Effector memory CD4-positive, alpha-beta T cell (primary cell): Measurements from ENCODE around the gene ACIN1.
"Not testable (repeated sequence)": the region's sequence is repeated elsewhere in the genome, so short reads cannot be mapped to it uniquely, and the experiment has no call there.

Source experiments
- DNase-seq, 3 donors: peaks; one replicate each; pipeline ENCODE4 v3.0.0-alpha.2; 2020
- H3K27ac ChIP-seq: 2 replicates; pipeline ENCODE4 v1.7.0; 2013; ENCODE audit warnings: mild to moderate bottlenecking, low read length, moderate library complexity; ENCODE audit not compliant: insufficient read depth, poor library complexity, severe bottlenecking
- H3K27me3 ChIP-seq: replicated peaks from 2 replicates; pipeline ENCODE4 v1.7.0; 2013; ENCODE audit warnings: mild to moderate bottlenecking, low read length; ENCODE audit not compliant: insufficient read depth, control insufficient read depth, poor library complexity, severe bottlenecking
- H3K36me3 ChIP-seq: 2 replicates; pipeline ENCODE4 v1.7.0; 2013; ENCODE audit warnings: mild to moderate bottlenecking, low read length, moderate library complexity; ENCODE audit not compliant: control insufficient read depth, insufficient read depth
- H3K4me1 ChIP-seq: 2 replicates; pipeline ENCODE4 v1.7.0; 2013; ENCODE audit warnings: low read length, mild to moderate bottlenecking; ENCODE audit not compliant: control insufficient read depth, insufficient read depth, poor library complexity, severe bottlenecking
- H3K4me3 ChIP-seq: 2 replicates; pipeline ENCODE4 v1.7.0; 2013; ENCODE audit warnings: low read length, low read depth, mild to moderate bottlenecking; ENCODE audit not compliant: insufficient read depth, poor library complexity, severe bottlenecking
- H3K9me3 ChIP-seq: 2 replicates; pipeline ENCODE4 v1.7.0; 2013; ENCODE audit warnings: mild to moderate bottlenecking, low read length, moderate library complexity; ENCODE audit not compliant: control insufficient read depth

Gene ACIN1

DNA sequence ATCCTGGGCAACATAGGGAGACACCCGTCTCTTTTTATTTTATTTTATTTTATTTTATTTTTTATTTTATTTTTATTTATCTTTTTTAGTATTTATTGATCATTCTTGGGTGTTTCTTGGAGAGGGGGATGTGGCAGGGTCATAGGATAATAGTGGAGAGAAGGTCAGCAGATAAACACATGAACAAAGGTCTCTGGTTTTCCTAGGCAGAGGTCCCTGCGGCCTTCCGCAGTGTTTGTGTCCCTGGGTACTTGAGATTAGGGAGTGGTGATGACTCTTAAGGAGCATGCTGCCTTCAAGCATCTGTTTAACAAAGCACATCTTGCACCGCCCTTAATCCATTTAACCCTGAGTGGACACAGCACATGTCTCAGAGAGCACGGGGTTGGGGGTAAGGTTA is 12.7 kb upstream of the ACIN1 start:
- not testable (repeated sequence) for H3K27me3 ChIP-seq, H3K4me1 ChIP-seq, H3K36me3 ChIP-seq, H3K9me3 ChIP-seq, DNase-seq, H3K27ac ChIP-seq, H3K4me3 ChIP-seq

DNA sequence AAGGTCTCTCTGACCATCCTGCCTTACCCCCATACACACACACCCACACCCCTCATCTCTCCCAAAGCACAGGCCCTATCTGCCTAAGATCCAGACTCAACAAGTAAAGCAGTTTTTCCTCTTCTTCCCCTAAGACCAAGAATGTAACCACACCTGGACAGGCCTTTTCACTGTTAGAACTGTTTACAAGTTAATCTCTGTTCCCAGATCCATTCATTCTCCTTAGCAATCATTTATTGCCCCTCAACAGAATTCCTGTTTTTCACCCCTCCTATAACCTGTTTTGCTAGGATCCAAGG is 11.8 kb upstream of the ACIN1 start:
- no peaks in the 10 kb centered on the region for H3K9me3 ChIP-seq
- H3K27ac ChIP-seq, result no peak overlapping the region
- no peaks in the 10 kb centered on the region for H3K36me3 ChIP-seq

DNA sequence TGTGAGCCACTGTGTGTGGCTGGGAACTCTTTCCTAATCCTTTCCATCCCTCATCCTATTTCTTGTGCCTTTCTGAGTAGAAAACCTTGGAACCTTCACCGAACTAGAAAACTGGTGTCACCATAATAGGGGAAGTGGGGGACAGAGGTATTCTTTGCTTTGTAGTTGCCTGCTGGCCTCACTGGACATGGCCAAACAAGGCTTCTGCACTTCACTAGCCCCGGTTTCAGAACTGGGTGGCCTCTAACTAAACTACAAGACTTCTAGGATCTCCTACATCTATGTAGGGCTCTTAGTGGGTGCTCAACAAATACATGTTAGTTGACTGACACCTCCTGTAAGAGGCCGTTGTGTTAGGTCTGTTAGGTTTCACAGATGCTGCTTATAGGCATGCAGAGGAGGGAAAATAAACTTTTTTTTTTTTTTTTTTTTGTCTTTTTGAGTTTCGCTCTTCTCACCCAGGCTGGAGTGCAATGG is 10.4 kb upstream of the ACIN1 start:
- H3K4me1 ChIP-seq, result no peaks in the 10 kb centered on the region
- no peaks in the 10 kb centered on the region for H3K27me3 ChIP-seq
- no peak for DNase-seq
- H3K9me3 ChIP-seq, result no peaks in the 10 kb centered on the region
- no peak overlapping the region for H3K27ac ChIP-seq
- no peak overlapping the region for H3K4me3 ChIP-seq
- H3K36me3 ChIP-seq, result no peaks in the 10 kb centered on the region

More for the DNA sequence above, 11.8 kb upstream of the ACIN1 start:
- Histone ChIP-seq H3K4me3 (no peak overlapping the region), H3K27me3 (no peaks in the 10 kb centered on the region), H3K4me1 (no peaks in the 10 kb centered on the region)
- no peak for DNase-seq

DNA sequence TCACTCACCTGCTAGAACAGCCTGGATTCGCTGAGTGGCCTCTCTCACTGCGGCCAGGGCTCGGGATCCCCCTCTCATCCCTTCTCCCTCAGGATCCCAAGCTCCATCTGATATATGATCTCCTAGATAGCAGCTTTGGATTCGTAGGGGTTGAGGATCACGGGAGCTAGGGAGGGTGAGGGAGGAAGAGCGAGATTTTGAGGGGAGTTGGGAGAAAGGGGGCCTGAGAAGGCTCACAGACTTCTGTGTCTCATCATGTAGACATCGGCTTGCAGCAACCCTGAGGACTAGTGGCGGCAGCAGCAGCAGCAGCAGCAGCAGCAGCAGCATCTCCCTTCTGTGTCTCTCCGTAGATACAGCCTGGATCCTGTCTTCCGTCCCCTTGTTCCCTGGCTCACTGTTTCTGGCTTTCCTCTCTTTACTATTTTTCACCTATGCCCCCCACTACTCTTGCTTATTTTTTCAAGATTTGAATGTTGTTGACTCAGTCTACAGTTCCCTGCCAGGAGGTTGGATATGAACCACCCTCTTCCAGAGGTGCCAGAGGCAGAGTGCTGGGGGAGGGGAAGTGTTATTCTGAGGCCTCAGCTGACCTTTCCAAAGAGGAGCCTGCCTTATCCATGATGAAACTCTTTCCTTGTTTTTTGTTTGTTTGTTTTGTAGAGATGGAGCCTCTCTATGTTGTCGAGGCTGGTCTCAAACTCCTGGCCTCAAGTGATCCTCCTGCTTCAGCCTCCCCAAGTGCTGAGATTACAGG is 9.8 kb upstream of the ACIN1 start, which contains the start of gene CIROP:
Gene CIROP (minus strand): TSS at position 399 of the 757 bp plus-strand sequence. CDS start 69 bp downstream, at position 330.
- no peak within 1 kb of the TSS for H3K27ac ChIP-seq
- no peak within 1 kb of the TSS for H3K4me3 ChIP-seq
- no peaks in the 10 kb centered on the region for H3K27me3 ChIP-seq

DNA sequence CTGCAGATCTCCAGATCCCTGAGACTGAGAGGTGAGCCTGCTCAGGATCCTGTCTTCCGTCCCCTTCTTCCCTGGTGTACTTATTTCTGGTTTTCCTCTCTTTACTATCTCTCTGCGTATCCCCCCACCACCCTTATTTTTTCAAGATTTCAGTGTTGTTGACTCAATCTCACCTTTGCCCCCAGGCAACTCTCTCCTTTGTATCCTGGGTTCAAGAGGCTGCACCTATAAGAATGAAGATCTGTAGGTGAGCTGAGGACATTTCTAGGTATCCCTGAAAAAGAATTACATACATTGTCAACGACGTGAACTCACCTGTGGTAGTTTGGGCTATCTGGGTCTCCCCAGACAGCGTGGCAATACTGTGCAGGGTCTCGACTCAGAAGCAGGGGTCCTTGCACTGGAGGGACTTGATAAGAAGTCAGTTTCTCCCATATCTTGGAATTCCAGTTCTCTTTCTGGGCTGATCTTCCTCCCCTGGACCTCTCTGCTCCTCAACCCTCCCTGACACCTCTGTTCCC is 9.2 kb upstream of the ACIN1 start:
- Histone ChIP-seq H3K4me1 (no peaks in the 10 kb centered on the region), H3K27me3 (no peaks in the 10 kb centered on the region), H3K36me3 (peaks cover 6% of the 10 kb centered on the region), H3K4me3 (no peak overlapping the region), H3K9me3 (no peaks in the 10 kb centered on the region), H3K27ac (no peak overlapping the region)
- DNase-seq, result no peak

More for the DNA sequence above, 9.8 kb upstream of the ACIN1 start, which contains the start of gene CIROP:
- no peaks in the 10 kb centered on the region for H3K4me1 ChIP-seq
- H3K36me3 ChIP-seq, result peaks cover under 1% of the 10 kb centered on the region
- no peak for DNase-seq
- no peaks in the 10 kb centered on the region for H3K9me3 ChIP-seq

DNA sequence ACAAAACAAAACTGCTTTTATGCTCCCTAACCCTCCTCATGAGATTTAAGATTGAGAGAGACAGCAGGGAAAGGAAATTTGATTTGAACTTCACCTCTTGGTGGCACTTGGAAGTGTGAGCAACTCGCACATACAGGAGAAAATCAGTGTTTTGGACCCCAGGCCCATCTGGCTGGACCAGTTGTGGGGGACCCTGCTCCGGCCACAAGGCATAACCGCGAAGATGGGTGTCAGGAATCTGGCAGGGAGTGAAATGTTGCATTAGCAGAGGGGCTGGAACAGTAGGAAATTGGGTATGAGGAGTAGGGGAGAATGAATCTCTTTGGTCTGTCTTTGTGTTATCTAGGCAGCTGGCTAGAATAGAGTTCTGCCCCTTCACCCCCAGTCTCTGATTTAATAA is 8.6 kb upstream of the ACIN1 start:
- H3K4me3 ChIP-seq, result no peak overlapping the region
- no peaks in the 10 kb centered on the region for H3K27me3 ChIP-seq
- H3K36me3 ChIP-seq, result peaks cover 10% of the 10 kb centered on the region
- H3K4me1 ChIP-seq, result no peaks in the 10 kb centered on the region
- H3K9me3 ChIP-seq, result no peaks in the 10 kb centered on the region
- DNase-seq, result no peak
- no peak overlapping the region for H3K27ac ChIP-seq

DNA sequence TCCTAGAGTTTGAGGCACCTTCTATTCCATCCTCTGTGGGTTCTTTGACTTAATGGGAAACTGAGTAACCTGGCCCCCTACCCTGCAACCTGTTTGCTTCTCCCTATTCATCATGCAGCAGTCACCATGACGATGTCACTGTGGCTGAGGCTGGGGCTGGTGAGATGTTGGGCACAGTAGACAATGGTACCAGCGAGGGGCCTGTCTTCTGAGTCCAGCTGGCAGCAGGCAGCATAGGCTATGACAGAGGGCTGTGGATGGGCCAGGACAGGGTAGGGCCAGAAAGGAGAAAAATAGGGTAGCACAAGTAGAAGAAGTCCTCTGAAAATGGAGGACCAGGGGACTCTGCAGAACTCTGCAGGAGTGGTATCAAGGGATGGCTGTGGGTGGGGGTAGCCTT is 7.9 kb upstream of the ACIN1 start:
- no peak for DNase-seq
- H3K4me1 ChIP-seq, result no peaks in the 10 kb centered on the region
- H3K4me3 ChIP-seq, result no peak overlapping the region
- no peaks in the 10 kb centered on the region for H3K27me3 ChIP-seq
- H3K9me3 ChIP-seq, result no peaks in the 10 kb centered on the region
- peaks cover 18% of the 10 kb centered on the region for H3K36me3 ChIP-seq
- H3K27ac ChIP-seq, result no peak overlapping the region

DNA sequence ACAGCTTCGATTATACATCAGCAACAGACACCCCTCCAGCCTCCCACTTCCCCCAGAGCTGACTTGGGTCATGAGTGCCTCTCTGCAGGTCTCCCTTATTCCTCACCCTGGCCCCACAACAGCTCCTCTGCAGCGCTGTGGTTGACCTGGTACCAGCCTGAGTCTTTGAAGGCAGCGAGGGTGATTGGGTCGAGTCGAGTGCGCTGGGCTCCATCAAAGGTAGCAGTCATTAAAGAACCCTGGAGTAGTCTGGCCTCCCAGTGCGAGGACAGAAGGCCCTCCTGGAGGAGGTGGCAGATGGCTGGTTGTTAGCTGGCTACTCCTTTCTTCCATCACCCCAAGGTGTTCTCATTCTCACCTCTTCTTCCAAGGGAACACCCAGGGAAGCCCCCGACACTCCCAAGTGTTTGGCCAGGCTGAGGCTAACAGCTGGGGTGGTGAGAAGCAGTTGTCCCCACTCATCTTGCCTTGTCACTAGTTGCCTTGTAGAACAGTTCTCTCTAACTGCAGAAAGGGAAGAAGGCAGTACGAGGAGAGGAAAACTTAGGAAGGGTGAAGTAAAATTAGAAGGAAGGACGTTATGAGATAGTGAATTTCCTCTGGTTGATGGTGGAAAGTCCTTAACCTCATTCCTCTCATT is 7.2 kb upstream of the ACIN1 start:
- no peaks in the 10 kb centered on the region for H3K9me3 ChIP-seq
- no peaks in the 10 kb centered on the region for H3K4me1 ChIP-seq
- H3K4me3 ChIP-seq, result no peak overlapping the region
- H3K27me3 ChIP-seq, result no peaks in the 10 kb centered on the region
- H3K36me3 ChIP-seq, result peaks cover 22% of the 10 kb centered on the region
- H3K27ac ChIP-seq, result no peak overlapping the region
- DNase-seq, result no peak

DNA sequence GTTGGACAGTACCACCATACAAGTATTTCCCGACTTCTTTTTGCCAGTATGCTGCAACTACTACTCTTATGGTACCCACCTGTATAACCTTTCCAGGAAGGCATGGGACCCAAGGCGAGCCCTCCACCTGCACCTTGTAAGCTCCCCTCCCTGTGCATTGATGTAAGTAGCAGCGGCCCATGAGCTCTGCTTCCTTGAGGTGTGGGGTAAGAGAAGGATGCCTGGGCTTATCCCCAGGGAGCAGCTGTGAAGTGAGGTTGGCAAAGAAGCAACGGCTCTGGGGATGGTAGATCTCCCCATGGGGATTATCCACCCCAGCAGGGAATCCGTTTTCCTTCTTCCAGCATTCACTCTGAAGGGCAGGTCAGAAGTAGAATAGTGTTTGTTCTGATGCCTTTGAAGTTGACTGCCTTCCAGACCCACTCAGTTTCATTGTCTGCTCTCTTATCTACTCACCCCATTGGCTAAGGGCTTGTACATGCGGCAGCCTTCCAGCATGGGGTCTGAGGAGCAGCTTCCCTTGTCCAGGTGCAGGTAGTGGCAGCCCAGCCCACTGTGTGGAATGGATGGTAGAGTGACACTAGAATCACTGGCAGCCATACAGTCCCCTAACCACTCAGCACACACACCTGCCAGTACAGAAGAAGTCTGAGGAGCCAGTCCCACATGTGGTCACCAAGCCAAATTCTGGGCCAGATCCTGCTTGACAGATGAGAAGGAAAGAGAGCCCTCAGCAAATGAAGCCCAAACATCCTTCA is 6.5 kb upstream of the ACIN1 start:
- Histone ChIP-seq H3K4me3 (no peak overlapping the region), H3K27ac (no peak overlapping the region), H3K9me3 (no peaks in the 10 kb centered on the region), H3K36me3 (peaks cover 22% of the 10 kb centered on the region), H3K27me3 (no peaks in the 10 kb centered on the region), H3K4me1 (no peaks in the 10 kb centered on the region)
- no peak for DNase-seq
